GM12878 (cell line): Measurements from ENCODE around the gene C3AR1. TPM values are rescaled to one million over a fixed set of nuclear protein-coding genes. Genes with fewer than 3 reads are reported as not detected.

Source experiments
- ATAC-seq: fragments of 200-7000 bp; cut with Tn5 transposase; 3 replicates; pipeline ENCODE4 v1.9.1; 2020; ENCODE audit warnings: mild to moderate bottlenecking, moderate library complexity
- BruUV-seq: library from RNA; stranded (reverse); fragments of 400-500 nt; replicated peaks from 2 replicates; lab custom pipeline; 2021; lab: Mats Ljungman, UMichigan
- CTCF ChIA-PET: fragments of 300-600 bp; sonication (Branson Sonifier 250); formaldehyde crosslinking; extraction: SDS; loops from one replicate; lab custom pipeline; 2021; ENCODE audit warnings: inconsistent platforms; lab: Yijun Ruan, JAX
- POLR2A ChIA-PET: fragments of 350-600 bp; formaldehyde crosslinking; extraction: SDS; loops from one replicate; lab custom pipeline; 2021; ENCODE audit warnings: inconsistent platforms; lab: Charles Lee
- RAD21 ChIA-PET: fragments of 300-600 bp; sonication (Branson Sonifier 250); formaldehyde crosslinking; loops from one replicate; lab custom pipeline; 2023; ENCODE audit warnings: antibody characterized with exemption; ENCODE audit not compliant: unreplicated experiment; lab: Charles Lee
- SMC1A ChIA-PET: fragments of 300-600 bp; sonication (Branson Sonifier 250); formaldehyde crosslinking; loops from one replicate; lab custom pipeline; 2023; ENCODE audit not compliant: unreplicated experiment, uncharacterized antibody; lab: Charles Lee
- DNase-seq: peaks from one replicate; pipeline ENCODE4 v3.0.0-alpha.2; 2011; ENCODE audit warnings: low read depth, low spot score
- FAIRE-seq: peaks from 3 replicates; lab custom pipeline; 2011; peaks lifted over from hg19 to GRCh38; lab: Jason Lieb, UNC
- H2AFZ ChIP-seq: 2 replicates; pipeline ENCODE4 v1.6.0; 2011; ENCODE audit warnings: low read depth, low read length, control low read depth; ENCODE audit not compliant: control insufficient read depth
- H3K27ac ChIP-seq: 2 replicates; pipeline ENCODE4 v1.5.1; 2011; ENCODE audit warnings: control low read depth; ENCODE audit not compliant: control insufficient read depth, insufficient read depth
- H3K27me3 ChIP-seq, 2 experiments: replicated peaks in 1 of 2; 2 replicates each; pipeline versions ENCODE4 v1.6.0 to v1.6.1; 2011; ENCODE audit warnings: low read length in 1 of 2; ENCODE audit not compliant: control insufficient read depth in 2 of 2, insufficient read depth in 2 of 2
- H3K36me3 ChIP-seq, 2 experiments: 2 replicates each; pipeline ENCODE4 v1.5.1; 2011; ENCODE audit warnings: low read length in 1 of 2; ENCODE audit not compliant: control insufficient read depth in 2 of 2, insufficient read depth in 2 of 2
- H3K4me1 ChIP-seq: 2 replicates; pipeline ENCODE4 v1.6.1; 2011; ENCODE audit warnings: mild to moderate bottlenecking, low read length, moderate library complexity, mixed read lengths; ENCODE audit not compliant: control insufficient read depth, insufficient read depth
- H3K4me2 ChIP-seq: 2 replicates; pipeline ENCODE4 v1.6.0; 2011; ENCODE audit warnings: control low read depth; ENCODE audit not compliant: control insufficient read depth, insufficient read depth
- H3K4me3 ChIP-seq: fragments of 200-600 bp; sonication (generic); 2 replicates; pipeline ENCODE4 v1.5.1; 2016
- H3K79me2 ChIP-seq: 2 replicates; pipeline ENCODE4 v1.6.0; 2011; ENCODE audit warnings: low read length; ENCODE audit not compliant: control insufficient read depth, insufficient read depth
- H3K9ac ChIP-seq: 2 replicates; pipeline ENCODE4 v1.8.0; 2011; ENCODE audit warnings: low read length, control low read depth, mixed read lengths; ENCODE audit not compliant: control insufficient read depth, insufficient read depth
- H3K9me3 ChIP-seq: replicated peaks from 3 replicates; pipeline ENCODE4 v1.5.1; 2011; ENCODE audit warnings: mild to moderate bottlenecking, low read length; ENCODE audit not compliant: control insufficient read depth, insufficient read depth
- H4K20me1 ChIP-seq: 2 replicates; pipeline ENCODE4 v1.6.0; 2011; ENCODE audit not compliant: control insufficient read depth, insufficient read depth
- ETV6 ChIP-seq, 2 experiments: fragments of 450-650 bp in 1 of 2; IDR thresholded peaks in 1 of 2; conservative IDR thresholded peaks in 1 of 2; 2 replicates each; pipeline ENCODE4 v1.6.1; 2014; ENCODE audit warnings: antibody characterized with exemption in 1 of 2, borderline replicate concordance in 1 of 2, low read depth in 1 of 2, mild to moderate bottlenecking in 1 of 2, moderate library complexity in 1 of 2
- FOXM1 ChIP-seq: IDR thresholded peaks from 2 replicates; pipeline ENCODE4 v1.6.1; 2012; ENCODE audit warnings: low read depth, mild to moderate bottlenecking, inconsistent platforms, low read length, moderate library complexity
- HDAC6 ChIP-seq: fragments of 200-600 bp; sonication (generic); IDR thresholded peaks from one replicate; pipeline ENCODE4 v1.8.0; 2017; ENCODE audit warnings: antibody characterized with exemption; ENCODE audit not compliant: unreplicated experiment
- HDGF ChIP-seq: fragments of 450-650 bp; IDR thresholded peaks from 2 replicates; pipeline ENCODE4 v1.6.1; 2016; ENCODE audit warnings: antibody characterized with exemption
- JUNB ChIP-seq: IDR thresholded peaks from 2 replicates; pipeline ENCODE4 v1.6.1; 2016; ENCODE audit warnings: antibody characterized with exemption, mild to moderate bottlenecking
- MTA2 ChIP-seq: fragments of 450-650 bp; IDR thresholded peaks from 2 replicates; pipeline ENCODE4 v1.6.1; 2016; ENCODE audit warnings: low read depth, mild to moderate bottlenecking, moderate library complexity
- NFIC ChIP-seq: IDR thresholded peaks from 2 replicates; pipeline ENCODE4 v1.6.1; 2012; ENCODE audit warnings: low read depth, mild to moderate bottlenecking, inconsistent platforms, low read length, moderate library complexity
- NRF1 ChIP-seq: conservative IDR thresholded peaks from 2 replicates; pipeline ENCODE4 v1.6.1; 2011; ENCODE audit warnings: mild to moderate bottlenecking, low read depth, low read length, improper control_type of control experiment
- POLR2AphosphoS2 ChIP-seq: IDR thresholded peaks from 2 replicates; pipeline ENCODE4 v1.6.1; 2011; ENCODE audit warnings: low read depth, mild to moderate bottlenecking, low read length, improper control_type of control experiment, moderate library complexity
- RAD51 ChIP-seq: fragments of 450-650 bp; IDR thresholded peaks from 2 replicates; pipeline ENCODE4 v1.6.1; 2016; ENCODE audit warnings: moderate library complexity, mild to moderate bottlenecking, inconsistent platforms
- RB1 ChIP-seq: fragments of 450-650 bp; formaldehyde crosslinking; IDR thresholded peaks from 2 replicates; pipeline ENCODE4 v1.6.1; 2017; ENCODE audit warnings: mild to moderate bottlenecking, borderline replicate concordance
- SUZ12 ChIP-seq: fragments of 200-600 bp; sonication (generic); IDR thresholded peaks from one replicate; pipeline ENCODE4 v1.6.1; 2018; ENCODE audit warnings: antibody characterized with exemption, mild to moderate bottlenecking; ENCODE audit not compliant: unreplicated experiment
- TARDBP ChIP-seq: IDR thresholded peaks from 2 replicates; pipeline ENCODE4 v1.6.1; 2016; ENCODE audit warnings: borderline replicate concordance
- ZNF687 ChIP-seq: fragments of 450-650 bp; IDR thresholded peaks from 2 replicates; pipeline ENCODE4 v1.6.1; 2017; ENCODE audit warnings: mild to moderate bottlenecking, moderate library complexity
- in situ Hi-C: fragments of 300-500 bp; cut with MboI; formaldehyde crosslinking; loops from 9 replicates; pipeline ENCODE4 v1.14.3; 2018; ENCODE audit warnings: mixed read lengths
- intact Hi-C: fragments of 100-400 bp; cut with micrococcal nuclease; formaldehyde crosslinking; loops from one replicate; pipeline ENCODE4 v1.14.2; 2022; ENCODE audit not compliant: unreplicated experiment
- polyA plus RNA-seq, 11 experiments: library from polyadenylated mRNA; depleted of rRNA in 4 of 11; unstranded in 6 of 11; stranded (reverse) in 5 of 11; fragments of >200 nt; fragmentation: Nextera tagmentation in 4 of 11; fragmentation: Illumina TruSeq in 1 of 11; extraction: Ambion mirVana in 4 of 11; extraction: Trizol in 1 of 11; gene quantifications; 1 replicate in 1 of 11; 2 replicates in 10 of 11; pipeline versions ENCODE4 v1.2.1 to v1.2.3, GENCODE V29; 2011 to 2016; ENCODE audit warnings: inconsistent platforms in 2 of 11, missing spikeins in 2 of 11, low read depth in 1 of 11
- total RNA-seq, 4 experiments: library from RNA; depleted of rRNA in 3 of 4; stranded (reverse); fragments of >200 nt in 3 of 4; fragmentation: Illumina TruSeq in 1 of 4; extraction: Trizol in 1 of 4; gene quantifications; 2 replicates each; pipeline versions ENCODE4 v1.2.1 to v1.2.3, GENCODE V29; 2013 to 2021

C3AR1 gene
- total and polyA plus RNA-seq, 10 of the 15 experiments (the other 5 are each of a cell fraction or from before 2014, with no cell fraction given) = 0.08 to 0.42 (median 0.10) TPM; not detected in 5

GRCh38 chr12:8069582-8069981, 3.4 kb upstream of the C3AR1 start:
- ChIA-PET RAD21 (no interaction called here), SMC1A (interaction anchor here (0.8 to 1.4 kb wide), 3 partner anchors 9 to 32 kb away, joined by 3 to 5 read pairs (median 3); no protein-coding TSS in a partner anchor), POLR2A (no interaction called here), CTCF (interaction anchor here (0.9 to 1.3 kb wide), 2 partner anchors 9 to 34 kb away, joined by 3 to 7 read pairs; no protein-coding TSS in a partner anchor)
- Histone ChIP-seq H3K27ac (no peak overlapping the region), H3K4me2 (no peak overlapping the region), H3K36me3 (no peaks in the 10 kb centered on the region), H3K9me3 (no peaks in the 10 kb centered on the region), H2AFZ (no peak overlapping the region), H4K20me1 (no peaks in the 10 kb centered on the region), H3K9ac (no peak overlapping the region), H3K79me2 (no peaks in the 10 kb centered on the region), H3K27me3 (no peaks in the 10 kb centered on the region), H3K4me1 (peaks cover 5% of the 10 kb centered on the region; the same call in 1 of the 2 replicates), H3K4me3 (no peak overlapping the region)
- in situ Hi-C loops (no loop called here), intact Hi-C loops (no loop called here)
- TF ChIP-seq SUZ12 (no peak), ETV6 (conservative IDR thresholded peaks at IDR 0.05 in 1 of 2, IDR thresholded peaks at IDR 0.05 in 1 of 2; ENCODE audit: borderline replicate concordance in 1 of 2, low read depth in 1 of 2) (no peak), RB1 (no peak), FOXM1 (no peak), MTA2 (no peak), POLR2AphosphoS2 (no peak)
- no TSS peak for BruUV-seq
- no peak for ATAC-seq
- no peak for FAIRE-seq
- no peak for DNase-seq

- Histone ChIP-seq H3K27me3 (no peaks in the 10 kb centered on the region), H4K20me1 (no peaks in the 10 kb centered on the region), H3K4me3 (no peak overlapping the region), H3K4me1 (peaks cover 5% of the 10 kb centered on the region; the same call in 1 of the 2 replicates), H3K4me2 (no peak overlapping the region), H3K79me2 (no peaks in the 10 kb centered on the region), H3K36me3 (no peaks in the 10 kb centered on the region), H2AFZ (no peak overlapping the region), H3K9me3 (no peaks in the 10 kb centered on the region), H3K9ac (no peak overlapping the region), H3K27ac (no peak overlapping the region)
- ChIA-PET CTCF (interaction anchor here (1.5 kb wide), 1 partner anchor 21 kb away, joined by 3 read pairs; no protein-coding TSS in a partner anchor), RAD21 (no interaction called here), SMC1A (no interaction called here), POLR2A (no interaction called here)
- in situ Hi-C loops = no loop called here
- FAIRE-seq (no peak), ATAC-seq (no peak), DNase-seq (no peak)
- BruUV-seq = no TSS peak
- intact Hi-C loops = no loop called here
- TF ChIP-seq HDAC6 = no peak
- TF ChIP-seq HDGF = no peak
- TF ChIP-seq NFIC = no peak
- TF ChIP-seq JUNB = no peak
- TF ChIP-seq NRF1 = no peak
- no peak for TF ChIP-seq TARDBP
- TF ChIP-seq ZNF687 = no peak
- no peak for TF ChIP-seq RAD51
Observed at GRCh38 chr12:8064131-8064530, 2.0 kb downstream of the C3AR1 start.
